ENCODE data around the gene SFSWAP. TPM values are rescaled to one million over a fixed set of nuclear protein-coding genes. Genes with fewer than 3 reads are reported as not detected.

Gene SFSWAP
- total RNA-seq, 1 experiment from 2014 or later = 18.0 TPM

DNA sequence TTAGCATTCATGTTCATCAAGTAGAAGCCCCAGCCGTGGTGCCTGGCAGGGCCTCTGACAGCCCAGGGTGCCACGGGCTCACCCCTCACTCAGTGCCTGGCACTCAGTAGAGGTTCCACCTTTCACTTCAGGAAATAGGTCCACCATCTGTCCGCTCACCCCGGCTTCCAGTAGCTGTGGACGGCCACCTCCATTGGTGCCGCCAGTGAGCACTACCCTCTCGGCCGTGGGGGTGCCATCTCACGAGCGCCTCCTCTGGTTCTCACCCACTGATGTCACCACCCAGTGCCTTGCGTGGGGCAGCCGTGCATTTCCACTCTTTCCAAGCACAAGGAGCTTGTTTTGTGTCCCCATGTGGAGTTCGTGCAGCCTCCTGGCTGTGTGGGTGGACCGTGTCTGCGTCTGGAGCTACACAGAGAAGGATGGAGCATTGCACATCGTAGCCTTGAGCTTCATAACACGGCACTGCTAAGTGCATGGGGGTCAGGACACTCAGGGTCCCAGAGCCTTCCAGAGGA is 76.3 kb downstream of the SFSWAP start:
- DNase-seq (ENCODE audit: low read depth, low spot score) = no peak
- in situ Hi-C loops (cut with HindIII; ENCODE audit: low pct_unique_long_range_greater_than_20kb, low sequenced_read_pairs) = no loop called here

GRCh38 chr12:131788070-131788469 is 77.2 kb downstream of the SFSWAP start:
- in situ Hi-C loops (cut with HindIII; ENCODE audit: low pct_unique_long_range_greater_than_20kb, low sequenced_read_pairs) = no loop called here
- no peak for DNase-seq (ENCODE audit: low read depth, low spot score)

GRCh38 chr12:131789638-131790037 is 78.7 kb downstream of the SFSWAP start:
- in situ Hi-C loops (cut with HindIII; ENCODE audit: low pct_unique_long_range_greater_than_20kb, low sequenced_read_pairs) = no loop called here
- DNase-seq (ENCODE audit: low read depth, low spot score) = no peak

DNA sequence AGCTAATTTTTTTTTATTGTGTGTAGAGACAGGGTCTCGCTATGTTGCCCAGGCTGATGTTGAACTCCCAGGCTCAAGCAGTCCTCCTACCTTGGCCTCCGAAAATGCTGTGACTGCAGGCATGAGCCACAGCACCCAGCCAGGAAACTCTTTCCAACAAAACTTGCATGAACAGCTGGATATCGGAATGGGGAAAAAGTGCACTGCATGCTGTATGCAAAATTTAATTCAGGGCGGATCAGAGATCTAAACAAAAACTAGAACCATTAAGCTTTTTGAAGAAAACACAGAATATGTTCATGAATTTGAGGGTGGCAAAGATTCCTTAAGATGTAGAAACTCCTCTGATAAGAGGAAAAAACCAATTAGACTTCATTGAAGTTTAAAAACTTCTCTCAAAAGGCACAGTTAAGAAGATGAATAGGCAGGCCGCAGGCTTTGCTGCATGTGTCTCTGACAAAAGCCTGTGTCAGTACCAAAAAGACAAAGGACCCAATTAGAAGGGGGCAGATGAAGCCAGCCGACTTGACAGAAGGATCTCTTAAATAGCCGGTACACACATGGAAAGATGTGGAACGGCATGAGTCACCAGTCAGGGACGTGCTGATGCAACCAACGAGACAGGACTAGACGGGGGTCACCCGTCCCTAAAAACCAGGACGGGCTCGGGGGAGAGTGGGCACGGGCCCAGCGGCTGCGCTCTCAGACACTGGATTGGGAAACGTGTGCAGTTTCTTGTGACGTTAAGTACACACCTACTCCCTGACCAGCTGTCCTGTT is 82.5 kb downstream of the SFSWAP start:
- no peak for DNase-seq (ENCODE audit: low read depth, low spot score)
- in situ Hi-C loops (cut with HindIII; ENCODE audit: low pct_unique_long_range_greater_than_20kb, low sequenced_read_pairs) = no loop called here

- in situ Hi-C loops (cut with HindIII; ENCODE audit: low pct_unique_long_range_greater_than_20kb, low sequenced_read_pairs) = no loop called here
- DNase-seq (ENCODE audit: low read depth, low spot score) = no peak
Measured at GRCh38 chr12:131794061-131794460, 83.2 kb downstream of the SFSWAP start.

- no peak for DNase-seq (ENCODE audit: low read depth, low spot score)
- in situ Hi-C loops (cut with HindIII; ENCODE audit: low pct_unique_long_range_greater_than_20kb, low sequenced_read_pairs) = no loop called here
Measured at GRCh38 chr12:131794573-131794972, 83.7 kb downstream of the SFSWAP start.

GRCh38 chr12:131795064-131795463 is 84.2 kb downstream of the SFSWAP start:
- in situ Hi-C loops (cut with HindIII; ENCODE audit: low pct_unique_long_range_greater_than_20kb, low sequenced_read_pairs) = no loop called here
- DNase-seq (ENCODE audit: low read depth, low spot score) = no peak

DNA sequence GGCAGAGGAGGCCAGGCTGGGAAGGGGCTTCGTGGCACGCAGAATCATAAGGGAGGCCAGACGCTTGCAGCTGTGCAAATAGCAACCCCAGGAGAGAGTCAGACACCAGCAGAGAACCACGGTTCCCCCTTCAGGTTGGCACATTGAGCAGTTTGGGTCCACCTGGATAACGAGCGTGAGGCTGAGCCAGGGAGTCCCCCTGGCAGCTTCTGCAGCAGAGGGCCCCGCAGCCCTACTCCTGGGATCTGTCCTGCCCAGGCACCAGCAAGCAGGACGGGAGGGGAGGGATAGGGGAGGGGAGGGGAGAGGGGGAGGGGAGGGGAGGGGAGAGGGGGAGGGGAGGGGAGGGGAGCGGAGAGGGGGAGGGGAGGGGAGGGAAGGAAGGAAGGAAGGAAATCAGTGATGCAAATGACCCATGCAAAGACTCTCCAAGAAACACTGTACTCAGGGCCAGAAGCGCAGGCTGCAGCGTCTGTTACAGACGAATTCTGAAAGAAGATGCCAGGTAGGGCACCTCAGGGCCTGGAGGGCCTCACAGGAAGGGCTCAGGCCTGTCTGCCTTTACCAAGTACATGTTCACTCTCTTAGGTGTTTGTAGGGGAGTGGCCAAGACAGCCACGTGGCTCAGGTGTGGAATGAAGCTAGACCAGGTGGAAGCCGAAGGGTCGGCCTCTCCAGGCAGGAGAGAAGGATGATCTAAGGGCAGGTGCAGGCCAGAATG is 85.0 kb downstream of the SFSWAP start:
- in situ Hi-C loops (cut with HindIII; ENCODE audit: low pct_unique_long_range_greater_than_20kb, low sequenced_read_pairs) = no loop called here
- DNase-seq (ENCODE audit: low read depth, low spot score) = no peak

GRCh38 chr12:131796411-131796736 is 85.5 kb downstream of the SFSWAP start:
- DNase-seq (ENCODE audit: low read depth, low spot score) = no peak
- in situ Hi-C loops (cut with HindIII; ENCODE audit: low pct_unique_long_range_greater_than_20kb, low sequenced_read_pairs) = no loop called here

DNA sequence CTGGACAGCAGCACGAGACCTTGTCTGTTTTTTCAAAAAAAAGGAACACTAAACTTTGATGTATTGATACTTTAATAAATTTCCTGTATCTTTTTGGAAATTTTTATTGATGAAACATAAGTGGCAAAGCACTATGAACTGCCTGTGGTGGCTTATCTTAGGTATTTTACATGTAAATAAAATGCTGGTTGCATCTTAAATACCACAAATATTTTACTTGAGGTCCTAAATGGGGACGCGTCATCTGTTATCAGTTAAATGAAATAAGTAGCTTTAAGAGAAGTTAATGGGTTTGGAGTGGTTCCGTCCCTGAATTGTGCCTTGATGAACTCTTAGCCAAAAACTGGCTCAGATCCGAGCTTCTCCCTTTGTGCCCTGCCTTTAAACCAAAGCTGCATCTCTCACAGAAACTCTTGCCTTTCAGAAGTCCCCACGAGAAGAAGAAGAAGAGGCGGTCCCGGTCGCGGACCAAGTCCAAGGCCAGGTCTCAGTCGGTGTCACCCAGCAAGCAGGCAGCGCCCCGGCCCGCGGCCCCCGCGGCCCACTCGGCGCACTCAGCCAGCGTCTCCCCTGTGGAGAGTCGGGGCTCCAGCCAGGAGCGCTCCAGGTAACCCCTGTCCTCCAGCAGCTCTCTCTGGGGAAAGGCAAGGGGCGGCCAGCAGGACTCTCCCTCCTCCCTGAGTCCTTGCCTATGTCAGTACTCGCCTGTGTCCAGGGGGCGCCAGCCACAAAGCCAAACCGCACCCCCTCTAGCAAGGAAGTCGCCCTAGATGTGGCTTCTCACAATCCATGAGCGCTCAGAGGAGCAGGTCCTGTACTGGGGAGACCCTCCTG is 86.1 kb downstream of the SFSWAP start:
- in situ Hi-C loops (cut with HindIII; ENCODE audit: low pct_unique_long_range_greater_than_20kb, low sequenced_read_pairs) = no loop called here

GRCh38 chr12:131797588-131797934 is 86.7 kb downstream of the SFSWAP start:
- in situ Hi-C loops (cut with HindIII; ENCODE audit: low pct_unique_long_range_greater_than_20kb, low sequenced_read_pairs) = no loop called here

More for the DNA sequence above, 86.1 kb downstream of the SFSWAP start:
- DNase-seq (ENCODE audit: low read depth, low spot score) = no peak

DNA sequence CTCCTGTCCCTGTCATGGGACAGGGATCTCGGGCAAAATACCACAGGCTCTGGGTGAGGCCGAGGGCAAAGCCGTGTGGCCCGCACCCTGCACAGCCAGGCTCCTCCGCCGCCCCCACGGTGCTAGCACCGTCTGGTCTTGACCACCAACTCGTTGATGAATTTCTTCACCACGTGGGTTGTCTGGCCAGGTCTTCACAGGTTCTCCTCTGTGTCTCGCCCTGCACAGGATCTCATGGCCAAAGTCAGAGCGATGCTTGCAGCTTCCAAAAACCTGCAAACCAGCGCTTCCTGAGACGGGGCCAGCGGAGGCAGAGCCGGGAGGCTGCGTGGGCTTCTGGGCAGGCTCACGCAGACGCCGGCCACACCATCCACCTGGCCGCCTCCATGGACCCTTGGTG is 88.3 kb downstream of the SFSWAP start:
- no peak for DNase-seq (ENCODE audit: low read depth, low spot score)
- in situ Hi-C loops (cut with HindIII; ENCODE audit: low pct_unique_long_range_greater_than_20kb, low sequenced_read_pairs) = no loop called here

More at GRCh38 chr12:131797588-131797934, 86.7 kb downstream of the SFSWAP start:
- DNase-seq (ENCODE audit: low read depth, low spot score) = no peak

DNA sequence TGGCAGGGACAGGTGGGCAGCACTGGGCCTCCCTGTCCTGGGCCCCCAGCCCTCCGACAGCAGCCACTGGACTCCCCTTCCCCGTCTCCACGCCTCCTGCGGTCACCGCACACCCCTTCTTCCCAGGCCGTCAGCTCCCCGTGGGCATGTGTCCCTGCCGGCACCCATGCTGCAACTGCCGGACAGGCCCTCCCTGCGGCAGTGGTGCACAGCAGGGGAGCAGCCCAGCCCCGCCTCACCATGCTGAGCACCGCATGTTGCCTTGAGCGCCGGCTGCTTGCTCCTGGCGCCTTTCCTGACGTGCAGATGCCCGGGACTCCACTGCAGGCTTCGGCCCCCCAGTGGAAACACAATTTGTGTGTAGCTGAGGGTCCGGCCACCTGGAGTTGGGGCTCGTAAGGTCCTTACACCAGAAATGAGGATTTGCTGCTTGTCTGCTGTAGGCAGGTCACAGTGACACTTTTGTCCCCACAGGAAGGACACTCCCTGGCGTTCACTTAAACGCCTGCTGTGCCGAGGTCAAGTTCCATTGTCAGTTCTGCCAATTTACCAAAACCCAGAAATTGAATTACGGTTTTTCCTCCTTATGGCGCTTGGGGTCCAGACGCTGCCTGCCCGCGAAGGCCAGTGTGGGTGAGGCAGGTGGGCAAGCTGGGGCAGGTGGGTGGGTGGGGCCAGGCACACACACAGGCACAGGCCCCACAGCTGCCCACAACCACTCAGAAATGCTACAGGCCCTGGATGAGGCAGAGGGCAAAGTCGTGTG is 89.1 kb downstream of the SFSWAP start:
- no peak for DNase-seq (ENCODE audit: low read depth, low spot score)

DNA sequence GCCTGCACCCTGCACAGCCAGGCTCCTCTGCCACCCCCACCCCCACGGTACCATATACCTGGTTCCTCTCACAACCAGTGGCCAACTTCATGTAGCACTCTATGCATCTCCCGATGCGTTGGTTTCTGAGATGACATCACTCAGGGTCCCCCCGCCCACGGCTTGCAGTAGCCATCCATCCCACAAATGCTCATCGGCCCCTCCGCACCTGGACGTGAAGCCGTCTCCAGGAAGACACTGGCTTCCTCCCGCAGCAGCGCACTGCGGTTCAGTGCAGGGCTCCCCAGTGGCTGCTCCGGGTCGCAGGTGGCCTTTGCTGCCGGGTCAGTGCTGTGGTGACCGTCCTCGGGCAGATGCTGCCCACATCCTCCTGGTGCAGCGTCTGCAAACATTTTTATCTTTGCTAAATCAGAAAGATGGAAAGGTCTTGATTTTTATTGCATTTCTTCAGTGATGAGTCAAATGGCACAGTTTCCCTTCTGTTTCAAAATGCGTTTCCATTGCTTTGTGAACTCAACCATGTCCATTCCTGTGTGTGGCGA is 89.8 kb downstream of the SFSWAP start:
- DNase-seq (ENCODE audit: low read depth, low spot score) = no peak

More for the DNA sequence above, 89.1 kb downstream of the SFSWAP start:
- in situ Hi-C loops (cut with HindIII; ENCODE audit: low pct_unique_long_range_greater_than_20kb, low sequenced_read_pairs) = no loop called here

GRCh38 chr12:131801254-131801866 is 90.5 kb downstream of the SFSWAP start:
- DNase-seq (ENCODE audit: low read depth, low spot score) = no peak
- in situ Hi-C loops (cut with HindIII; ENCODE audit: low pct_unique_long_range_greater_than_20kb, low sequenced_read_pairs) = no loop called here

More for the DNA sequence above, 89.8 kb downstream of the SFSWAP start:
- in situ Hi-C loops (cut with HindIII; ENCODE audit: low pct_unique_long_range_greater_than_20kb, low sequenced_read_pairs) = no loop called here

DNA sequence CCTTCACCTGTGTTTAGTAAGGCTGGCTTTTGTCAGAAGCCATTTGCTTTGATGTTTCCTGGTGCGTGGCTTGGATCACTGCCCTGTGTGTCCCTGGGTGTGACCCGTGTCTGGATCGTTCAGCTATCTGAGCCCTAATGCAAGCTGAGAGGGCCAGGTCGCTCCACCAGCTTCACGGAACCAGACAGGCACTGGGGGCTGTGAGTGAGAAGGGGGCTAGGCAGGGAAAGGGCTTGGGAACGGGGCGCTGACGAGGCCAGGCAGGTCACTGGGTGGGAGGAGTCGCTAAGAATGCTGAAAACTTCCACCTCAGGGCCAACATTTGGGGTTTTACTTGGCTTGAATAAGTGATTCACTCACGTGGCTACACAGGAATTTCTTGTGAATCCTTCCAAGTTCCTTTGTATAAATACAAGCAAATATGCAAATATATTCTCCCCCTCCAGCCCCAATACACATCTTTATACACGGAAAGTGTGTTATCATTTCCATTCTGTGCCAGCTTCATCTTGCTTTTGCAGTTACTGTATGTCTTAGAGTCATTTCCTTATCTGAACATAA is 93.2 kb downstream of the SFSWAP start:
- DNase-seq (ENCODE audit: low read depth, low spot score) = no peak
- in situ Hi-C loops (cut with HindIII; ENCODE audit: low pct_unique_long_range_greater_than_20kb, low sequenced_read_pairs) = no loop called here

- no peak for DNase-seq (ENCODE audit: low read depth, low spot score)
- in situ Hi-C loops (cut with HindIII; ENCODE audit: low pct_unique_long_range_greater_than_20kb, low sequenced_read_pairs) = no loop called here
Measured at GRCh38 chr12:131805421-131805820, 94.5 kb downstream of the SFSWAP start.
